Endothelial cell (in vitro differentiated cells): ENCODE data around the gene ANKRD33B. TPM values are rescaled to one million over a fixed set of nuclear protein-coding genes. Genes with fewer than 3 reads are reported as not detected.
"Not testable (repeated sequence)": the region's sequence is repeated elsewhere in the genome, so short reads cannot be mapped to it uniquely, and the experiment has no call there.

Experiments
- DNase-seq: peaks from one replicate; pipeline ENCODE4 v3.0.0; 2021; ENCODE audit warnings: low spot score
- H3K27ac Mint-ChIP-seq: one replicate; pipeline ENCODE4 v1.8.0; 2021; ENCODE audit warnings: mixed read lengths, inconsistent platforms; ENCODE audit not compliant: unreplicated experiment
- H3K27me3 Mint-ChIP-seq: one replicate; pipeline ENCODE4 v1.8.0; 2021; ENCODE audit warnings: mild to moderate bottlenecking, moderate library complexity, mixed read lengths, inconsistent platforms; ENCODE audit not compliant: unreplicated experiment
- H3K36me3 Mint-ChIP-seq: one replicate; pipeline ENCODE4 v1.8.0; 2021; ENCODE audit warnings: mild to moderate bottlenecking, low read depth, mixed read lengths, inconsistent platforms; ENCODE audit not compliant: unreplicated experiment
- H3K4me1 Mint-ChIP-seq: one replicate; pipeline ENCODE4 v1.8.0; 2021; ENCODE audit warnings: mild to moderate bottlenecking, mixed read lengths, inconsistent platforms; ENCODE audit not compliant: unreplicated experiment
- H3K4me3 Mint-ChIP-seq: one replicate; pipeline ENCODE4 v1.8.0; 2021; ENCODE audit warnings: mild to moderate bottlenecking, mixed read lengths, inconsistent platforms; ENCODE audit not compliant: unreplicated experiment
- H3K9me3 Mint-ChIP-seq: one replicate; pipeline ENCODE4 v1.8.0; 2021; ENCODE audit warnings: mixed read lengths, inconsistent platforms; ENCODE audit not compliant: unreplicated experiment
- CTCF ChIP-seq: fragments of 200-600 bp; sonication (generic); IDR thresholded peaks from one replicate; pipeline ENCODE4 v1.5.0; 2021; ENCODE audit warnings: antibody characterized with exemption; ENCODE audit not compliant: unreplicated experiment
- long read RNA-seq: library from polyadenylated mRNA; unstranded; transcript quantifications from one replicate; pipeline ENCODE4 v2.0.0, GENCODE V29; 2020; ENCODE audit not compliant: unreplicated experiment
- total RNA-seq: library from RNA; stranded (reverse); fragmentation: NEBNext Ultra II Directional; extraction: Animal tissue kit (Norgen Biotek cat#: 25700); gene quantifications from one replicate; pipeline ENCODE4 v1.2.1, GENCODE V29; 2021; ENCODE audit not compliant: unreplicated experiment

Gene ANKRD33B
- 7.0 TPM for total RNA-seq
- long read RNA-seq, result 0 reads

DNA sequence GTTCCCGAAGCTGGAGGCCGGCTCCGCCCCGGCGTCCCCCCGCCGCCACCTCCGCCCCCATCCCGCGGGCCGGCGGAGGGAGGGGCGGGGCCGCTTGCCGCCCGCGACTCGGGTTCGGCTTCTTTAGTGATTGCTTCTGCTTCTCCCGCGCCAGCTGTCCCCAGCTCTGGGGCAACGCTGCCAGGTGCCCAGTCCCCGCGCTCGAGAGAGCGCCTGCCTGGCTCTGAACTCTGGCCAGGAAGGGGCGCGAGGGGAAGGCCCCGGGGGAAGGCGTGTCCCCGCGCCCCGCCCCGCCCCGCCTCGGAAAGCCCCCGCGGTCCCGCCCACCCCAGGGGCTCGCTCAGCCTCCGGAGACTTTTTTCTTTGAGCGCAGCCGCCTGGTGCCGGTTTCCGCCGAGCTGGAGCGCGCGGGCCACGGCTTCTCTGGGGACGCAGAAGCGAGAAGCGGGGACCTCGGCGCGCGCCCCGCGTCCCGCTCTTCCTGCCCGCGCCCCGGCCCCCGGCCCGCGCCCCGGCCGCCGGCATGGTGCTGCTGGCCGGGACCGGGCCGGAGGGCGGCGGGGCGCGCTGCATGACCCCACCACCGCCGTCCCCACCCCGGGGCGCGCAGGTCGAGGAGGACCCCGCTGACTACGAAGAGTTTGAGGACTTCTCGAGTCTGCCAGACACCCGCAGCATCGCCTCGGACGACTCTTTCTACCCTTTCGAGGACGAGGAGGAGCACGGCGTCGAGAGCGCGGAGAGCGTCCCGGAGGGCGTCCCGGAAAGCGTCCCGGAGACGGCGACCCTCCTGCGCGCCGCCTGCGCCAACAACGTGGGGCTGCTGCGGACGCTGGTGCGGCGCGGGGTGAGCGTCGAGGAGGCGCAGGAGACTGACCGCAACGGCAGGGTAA, at the start of gene ANKRD33B:
Gene ANKRD33B, plus strand, starts transcription at position 126 of the 893 bp plus-strand sequence. Its CDS starts 398 bp downstream, at position 524.
- peak; percentile 64 for DNase-seq
- peaks cover 5% of the 10 kb centered on the region for H3K4me1 Mint-ChIP-seq
- peaks cover 17% of the 10 kb centered on the region for H3K27me3 Mint-ChIP-seq
- no peak within 1 kb of the TSS for H3K27ac Mint-ChIP-seq
- H3K4me3 Mint-ChIP-seq, result peak within 1 kb of the TSS; percentile 90
- no peaks in the 10 kb centered on the region for H3K36me3 Mint-ChIP-seq
- no peaks in the 10 kb centered on the region for H3K9me3 Mint-ChIP-seq
- no peak for TF ChIP-seq CTCF

DNA sequence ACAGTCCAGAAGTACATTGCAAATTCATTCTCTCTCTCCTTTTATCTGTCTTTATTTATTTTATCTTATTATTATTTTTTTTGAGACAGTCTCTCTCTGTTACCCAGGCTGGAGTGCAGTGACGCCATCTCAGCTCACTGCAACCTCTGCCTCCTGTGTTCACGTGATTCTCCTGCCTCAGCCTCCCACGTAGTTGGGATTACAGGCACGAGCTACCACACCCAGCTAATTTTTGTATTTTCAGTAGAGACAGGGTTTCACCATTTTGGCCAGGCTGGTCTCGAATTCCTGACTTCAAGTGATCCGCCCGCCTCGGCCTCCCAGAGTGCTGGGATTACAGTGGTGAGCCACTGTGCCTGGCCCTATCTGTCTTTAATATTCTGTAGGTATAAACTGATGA, 49.3 kb upstream of the ANKRD33B start:
- not testable (repeated sequence) for H3K4me3 Mint-ChIP-seq, H3K27ac Mint-ChIP-seq, H3K36me3 Mint-ChIP-seq, H3K27me3 Mint-ChIP-seq, H3K4me1 Mint-ChIP-seq, DNase-seq, H3K9me3 Mint-ChIP-seq

GRCh38 chr5:10515492-10515891, 48.4 kb upstream of the ANKRD33B start:
- Mint-ChIP-seq H3K9me3 (no peaks in the 10 kb centered on the region), H3K27ac (no peak overlapping the region), H3K4me1 (peaks cover 4% of the 10 kb centered on the region), H3K36me3 (no peaks in the 10 kb centered on the region), H3K27me3 (no peaks in the 10 kb centered on the region), H3K4me3 (no peak overlapping the region)
- TF ChIP-seq CTCF, result no peak
- DNase-seq, result no peak

DNA sequence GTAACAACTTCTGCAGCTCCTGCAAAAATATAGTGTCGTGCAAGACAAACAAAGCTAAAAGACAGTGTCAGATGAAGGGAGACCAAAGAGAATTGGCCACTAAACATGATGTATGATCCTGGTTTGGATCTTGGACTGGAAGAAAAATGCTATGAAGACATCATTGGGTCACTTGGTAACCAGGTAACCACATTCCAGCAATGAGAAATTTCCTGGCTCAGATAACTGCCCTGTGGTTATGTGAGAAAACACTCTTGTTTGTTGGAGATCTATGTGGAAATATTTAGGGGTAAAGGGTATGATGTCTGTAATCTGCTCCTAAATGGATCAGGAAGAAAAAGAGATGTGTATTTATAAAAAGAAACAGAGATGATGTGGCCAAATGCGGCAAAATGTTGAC, 45.5 kb upstream of the ANKRD33B start:
- Mint-ChIP-seq H3K36me3 (peaks cover 9% of the 10 kb centered on the region), H3K27ac (no peak overlapping the region), H3K4me3 (no peak overlapping the region), H3K27me3 (peaks cover 2% of the 10 kb centered on the region), H3K4me1 (peaks cover 4% of the 10 kb centered on the region), H3K9me3 (no peaks in the 10 kb centered on the region)
- TF ChIP-seq CTCF, result no peak
- DNase-seq, result no peak

DNA sequence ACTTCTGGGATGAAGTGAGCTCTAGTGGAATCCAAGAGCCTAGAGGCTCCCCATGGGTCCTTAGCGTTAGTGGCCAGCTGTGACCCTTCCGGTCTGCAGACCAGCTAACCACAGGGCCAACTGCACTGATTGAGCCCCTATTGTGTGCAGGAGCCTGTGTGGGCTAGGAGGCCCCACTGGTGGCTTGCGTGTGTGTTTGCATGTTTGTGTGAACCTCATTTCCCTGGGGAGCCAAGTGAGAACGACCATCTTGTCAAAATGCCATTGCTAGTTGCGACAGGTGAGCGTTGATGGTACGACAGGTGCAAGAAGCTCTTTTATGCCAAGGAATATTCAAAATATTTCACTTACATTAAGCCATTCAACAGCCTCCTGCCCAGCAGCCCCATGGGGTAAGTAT, 44.1 kb upstream of the ANKRD33B start:
- H3K36me3 Mint-ChIP-seq, result peaks cover 9% of the 10 kb centered on the region
- DNase-seq, result no peak
- H3K27ac Mint-ChIP-seq, result no peak overlapping the region
- H3K4me3 Mint-ChIP-seq, result no peak overlapping the region
- peaks cover 5% of the 10 kb centered on the region for H3K27me3 Mint-ChIP-seq
- TF ChIP-seq CTCF, result no peak
- H3K4me1 Mint-ChIP-seq, result no peaks in the 10 kb centered on the region
- H3K9me3 Mint-ChIP-seq, result no peaks in the 10 kb centered on the region
